ENCODE measurements around the gene TRIM44.

- TF ChIP-seq, protein P1, sequence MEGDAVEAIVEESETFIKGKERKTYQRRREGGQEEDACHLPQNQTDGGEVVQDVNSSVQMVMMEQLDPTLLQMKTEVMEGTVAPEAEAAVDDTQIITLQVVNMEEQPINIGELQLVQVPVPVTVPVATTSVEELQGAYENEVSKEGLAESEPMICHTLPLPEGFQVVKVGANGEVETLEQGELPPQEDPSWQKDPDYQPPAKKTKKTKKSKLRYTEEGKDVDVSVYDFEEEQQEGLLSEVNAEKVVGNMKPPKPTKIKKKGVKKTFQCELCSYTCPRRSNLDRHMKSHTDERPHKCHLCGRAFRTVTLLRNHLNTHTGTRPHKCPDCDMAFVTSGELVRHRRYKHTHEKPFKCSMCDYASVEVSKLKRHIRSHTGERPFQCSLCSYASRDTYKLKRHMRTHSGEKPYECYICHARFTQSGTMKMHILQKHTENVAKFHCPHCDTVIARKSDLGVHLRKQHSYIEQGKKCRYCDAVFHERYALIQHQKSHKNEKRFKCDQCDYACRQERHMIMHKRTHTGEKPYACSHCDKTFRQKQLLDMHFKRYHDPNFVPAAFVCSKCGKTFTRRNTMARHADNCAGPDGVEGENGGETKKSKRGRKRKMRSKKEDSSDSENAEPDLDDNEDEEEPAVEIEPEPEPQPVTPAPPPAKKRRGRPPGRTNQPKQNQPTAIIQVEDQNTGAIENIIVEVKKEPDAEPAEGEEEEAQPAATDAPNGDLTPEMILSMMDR (conservative IDR thresholded peaks at IDR 0.05; ENCODE audit: low read length), result no peak
- TF ChIP-seq EZH2phosphoT487 (IDR thresholded peaks at IDR 0.05; ENCODE audit: borderline replicate concordance), result no peak
These were observed 164.4 kb downstream of the TRIM44 start for GRCh38 chr11:35826949-35827348.

Data from Loucy (cell line).